Upper lobe of left lung (tissue), 4 donors: ENCODE measurements around the gene FAF2.

Experiments
- CTCF ChIP-seq, 6 experiments: fragments of 450-650 bp in 4 of 6; fragments of 200-600 bp in 2 of 6; sonication (generic) in 2 of 6; IDR thresholded peaks; one replicate each; pipeline ENCODE4 v1.5.1; 2016 to 2019; ENCODE audit warnings: antibody characterized with exemption in 6 of 6
- EP300 ChIP-seq, 4 donors: sonication (generic); formaldehyde crosslinking; IDR thresholded peaks; one replicate each; pipeline ENCODE4 v1.5.1; 2017; ENCODE audit warnings: antibody characterized with exemption in 4 of 4, control low read depth in 2 of 4
- POLR2A ChIP-seq, 4 donors: fragments of 450-650 bp; IDR thresholded peaks; one replicate each; pipeline ENCODE4 v1.5.1; 2016 to 2017; ENCODE audit warnings: antibody characterized with exemption in 4 of 4, mild to moderate bottlenecking in 2 of 4
- POLR2AphosphoS5 ChIP-seq, 2 donors: sonication (generic); formaldehyde crosslinking; IDR thresholded peaks; one replicate each; pipeline ENCODE4 v1.5.1; 2017; ENCODE audit warnings: antibody characterized with exemption in 2 of 2

- TF ChIP-seq CTCF (IDR thresholded peaks at IDR 0.05), result no peak
- no peak for TF ChIP-seq POLR2AphosphoS5 (IDR thresholded peaks at IDR 0.05)
- no peak for TF ChIP-seq POLR2A (IDR thresholded peaks at IDR 0.05)
- TF ChIP-seq EP300 (IDR thresholded peaks at IDR 0.05), result no peak
These were observed 39.6 kb upstream of the FAF2 start for GRCh38 chr5:176408590-176408989.
